ENCODE measurements around the gene GCSH. TPM values are rescaled to one million over a fixed set of nuclear protein-coding genes. Genes with fewer than 3 reads are reported as not detected.

The GCSH gene
- polyA plus RNA-seq, 1 donor from 2014 or later = 81.8 TPM

DNA sequence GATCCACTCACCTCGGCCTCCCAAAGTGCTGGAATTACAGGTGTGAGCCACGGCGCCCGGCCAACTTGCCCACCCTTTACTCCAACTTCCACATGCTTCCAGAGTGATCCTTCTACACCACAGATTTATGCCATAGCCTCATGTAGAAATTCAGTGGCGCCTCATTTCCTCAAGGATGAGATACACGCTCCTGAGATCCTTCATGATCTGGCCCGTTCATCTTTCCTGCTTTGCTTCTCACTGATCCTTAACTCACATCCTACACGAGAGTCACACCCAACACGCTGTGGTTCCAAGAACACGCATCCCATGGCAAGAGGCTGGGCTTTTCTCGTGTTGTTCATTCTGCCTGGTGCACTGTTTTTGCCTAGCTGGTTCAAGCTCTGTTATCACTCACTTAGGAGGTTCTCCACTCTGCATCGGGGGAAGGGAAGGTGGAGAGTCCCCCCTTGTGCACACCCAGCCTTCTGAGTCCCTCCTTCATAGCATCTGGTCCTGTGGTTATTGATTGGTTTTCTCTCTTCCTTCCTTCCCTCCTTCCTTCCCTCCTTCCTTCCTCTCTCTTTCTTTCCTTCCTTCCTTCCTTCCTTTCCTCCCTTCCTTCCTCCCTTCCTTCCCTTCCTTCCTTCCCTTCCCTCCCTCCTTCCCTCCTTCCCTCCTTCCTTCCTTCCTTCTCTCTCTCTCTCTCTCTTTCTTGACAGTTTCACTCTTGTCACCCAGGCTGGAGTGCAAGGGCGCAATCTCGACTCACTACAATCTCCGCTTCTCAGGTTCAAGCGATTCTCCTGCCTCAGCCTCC is 32.7 kb upstream of the GCSH start:
- H3K4me3 ChIP-seq (ENCODE audit: low read length) = no peak overlapping the region
- no peak overlapping the region for H2AFZ ChIP-seq (ENCODE audit: low read depth, low read length)
- no peaks in the 10 kb centered on the region for H3K36me3 ChIP-seq (ENCODE audit: insufficient read depth, low read length)
- no peaks in the 10 kb centered on the region for H3K27me3 ChIP-seq (ENCODE audit: insufficient read depth, low read depth, low read length)
- no peaks in the 10 kb centered on the region for H4K20me1 ChIP-seq (ENCODE audit: insufficient read depth)
- no peak overlapping the region for H3K9ac ChIP-seq (ENCODE audit: low read length)
- no peaks in the 10 kb centered on the region for H3F3A ChIP-seq (ENCODE audit: insufficient read depth, low read length, poor library complexity, severe bottlenecking)
- no peak overlapping the region for H3K27ac ChIP-seq (ENCODE audit: low read length)
- H3K4me2 ChIP-seq (ENCODE audit: low read length) = no peak overlapping the region
- H3K79me2 ChIP-seq (replicated peaks; ENCODE audit: insufficient read depth, low read length) = no peaks in the 10 kb centered on the region
- H3K9me3 ChIP-seq (ENCODE audit: low read length) = no peaks in the 10 kb centered on the region
- TF ChIP-seq MXI1 (conservative IDR thresholded peaks at IDR 0.05; ENCODE audit: poor library complexity, severe bottlenecking) = no peak
- TF ChIP-seq EZH2 (IDR thresholded peaks at IDR 0.05; ENCODE audit: borderline replicate concordance, insufficient read depth, low read length, poor library complexity, severe bottlenecking) = no peak
- TF ChIP-seq EP300 (conservative IDR thresholded peaks at IDR 0.05; ENCODE audit: poor library complexity, severe bottlenecking) = no peak
- no peak for TF ChIP-seq POLR2AphosphoS5 (IDR thresholded peaks at IDR 0.05)
- no peak for TF ChIP-seq RAD21 (conservative IDR thresholded peaks at IDR 0.05)
- TF ChIP-seq TAF1 (IDR thresholded peaks at IDR 0.05; ENCODE audit: low read depth) = no peak
- TF ChIP-seq, protein P1, sequence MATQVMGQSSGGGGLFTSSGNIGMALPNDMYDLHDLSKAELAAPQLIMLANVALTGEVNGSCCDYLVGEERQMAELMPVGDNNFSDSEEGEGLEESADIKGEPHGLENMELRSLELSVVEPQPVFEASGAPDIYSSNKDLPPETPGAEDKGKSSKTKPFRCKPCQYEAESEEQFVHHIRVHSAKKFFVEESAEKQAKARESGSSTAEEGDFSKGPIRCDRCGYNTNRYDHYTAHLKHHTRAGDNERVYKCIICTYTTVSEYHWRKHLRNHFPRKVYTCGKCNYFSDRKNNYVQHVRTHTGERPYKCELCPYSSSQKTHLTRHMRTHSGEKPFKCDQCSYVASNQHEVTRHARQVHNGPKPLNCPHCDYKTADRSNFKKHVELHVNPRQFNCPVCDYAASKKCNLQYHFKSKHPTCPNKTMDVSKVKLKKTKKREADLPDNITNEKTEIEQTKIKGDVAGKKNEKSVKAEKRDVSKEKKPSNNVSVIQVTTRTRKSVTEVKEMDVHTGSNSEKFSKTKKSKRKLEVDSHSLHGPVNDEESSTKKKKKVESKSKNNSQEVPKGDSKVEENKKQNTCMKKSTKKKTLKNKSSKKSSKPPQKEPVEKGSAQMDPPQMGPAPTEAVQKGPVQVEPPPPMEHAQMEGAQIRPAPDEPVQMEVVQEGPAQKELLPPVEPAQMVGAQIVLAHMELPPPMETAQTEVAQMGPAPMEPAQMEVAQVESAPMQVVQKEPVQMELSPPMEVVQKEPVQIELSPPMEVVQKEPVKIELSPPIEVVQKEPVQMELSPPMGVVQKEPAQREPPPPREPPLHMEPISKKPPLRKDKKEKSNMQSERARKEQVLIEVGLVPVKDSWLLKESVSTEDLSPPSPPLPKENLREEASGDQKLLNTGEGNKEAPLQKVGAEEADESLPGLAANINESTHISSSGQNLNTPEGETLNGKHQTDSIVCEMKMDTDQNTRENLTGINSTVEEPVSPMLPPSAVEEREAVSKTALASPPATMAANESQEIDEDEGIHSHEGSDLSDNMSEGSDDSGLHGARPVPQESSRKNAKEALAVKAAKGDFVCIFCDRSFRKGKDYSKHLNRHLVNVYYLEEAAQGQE (IDR thresholded peaks at IDR 0.05; ENCODE audit: borderline replicate concordance) = no peak
- TF ChIP-seq, protein P2, sequence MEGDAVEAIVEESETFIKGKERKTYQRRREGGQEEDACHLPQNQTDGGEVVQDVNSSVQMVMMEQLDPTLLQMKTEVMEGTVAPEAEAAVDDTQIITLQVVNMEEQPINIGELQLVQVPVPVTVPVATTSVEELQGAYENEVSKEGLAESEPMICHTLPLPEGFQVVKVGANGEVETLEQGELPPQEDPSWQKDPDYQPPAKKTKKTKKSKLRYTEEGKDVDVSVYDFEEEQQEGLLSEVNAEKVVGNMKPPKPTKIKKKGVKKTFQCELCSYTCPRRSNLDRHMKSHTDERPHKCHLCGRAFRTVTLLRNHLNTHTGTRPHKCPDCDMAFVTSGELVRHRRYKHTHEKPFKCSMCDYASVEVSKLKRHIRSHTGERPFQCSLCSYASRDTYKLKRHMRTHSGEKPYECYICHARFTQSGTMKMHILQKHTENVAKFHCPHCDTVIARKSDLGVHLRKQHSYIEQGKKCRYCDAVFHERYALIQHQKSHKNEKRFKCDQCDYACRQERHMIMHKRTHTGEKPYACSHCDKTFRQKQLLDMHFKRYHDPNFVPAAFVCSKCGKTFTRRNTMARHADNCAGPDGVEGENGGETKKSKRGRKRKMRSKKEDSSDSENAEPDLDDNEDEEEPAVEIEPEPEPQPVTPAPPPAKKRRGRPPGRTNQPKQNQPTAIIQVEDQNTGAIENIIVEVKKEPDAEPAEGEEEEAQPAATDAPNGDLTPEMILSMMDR (IDR thresholded peaks at IDR 0.05; ENCODE audit: poor library complexity, severe bottlenecking) = no peak
- TF ChIP-seq SMC3 (conservative IDR thresholded peaks at IDR 0.05; ENCODE audit: poor library complexity) = no peak
- no peaks in the 10 kb centered on the region for H3K9me2 ChIP-seq (ENCODE audit: insufficient read depth, low read length)

DNA sequence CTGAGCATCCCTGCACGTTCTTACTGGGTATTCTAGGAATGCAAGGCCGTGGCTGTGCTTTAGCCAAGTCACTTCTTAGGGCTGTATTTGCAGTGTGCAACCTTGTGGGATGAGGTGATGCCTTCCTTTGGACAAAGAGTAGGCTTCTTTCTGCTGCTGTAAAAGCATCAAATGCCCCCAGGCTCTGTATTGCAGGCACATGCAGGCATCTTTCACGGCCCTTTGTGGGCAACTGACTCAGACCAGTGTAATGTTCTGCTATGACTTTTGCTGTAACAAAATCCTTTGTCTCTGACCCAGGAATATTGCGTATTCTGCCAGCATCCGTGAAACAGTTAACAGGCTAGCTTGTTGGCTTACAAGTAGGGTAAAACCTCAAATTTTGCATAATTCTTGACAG is 30.9 kb upstream of the GCSH start:
- H3K4me3 ChIP-seq (ENCODE audit: low read length) = no peak overlapping the region
- no peak overlapping the region for H3K9ac ChIP-seq (ENCODE audit: low read length)
- H3K4me2 ChIP-seq (ENCODE audit: low read length) = no peak overlapping the region
- H3K9me2 ChIP-seq (ENCODE audit: insufficient read depth, low read length) = no peaks in the 10 kb centered on the region
- no peaks in the 10 kb centered on the region for H3K79me2 ChIP-seq (replicated peaks; ENCODE audit: insufficient read depth, low read length)
- no peak overlapping the region for H3K27ac ChIP-seq (ENCODE audit: low read length)
- H3K27me3 ChIP-seq (ENCODE audit: insufficient read depth, low read depth, low read length) = no peaks in the 10 kb centered on the region
- no peaks in the 10 kb centered on the region for H3K9me3 ChIP-seq (ENCODE audit: low read length)
- no peaks in the 10 kb centered on the region for H3K36me3 ChIP-seq (ENCODE audit: insufficient read depth, low read length)
- no peaks in the 10 kb centered on the region for H4K20me1 ChIP-seq (ENCODE audit: insufficient read depth)
- no peaks in the 10 kb centered on the region for H3F3A ChIP-seq (ENCODE audit: insufficient read depth, low read length, poor library complexity, severe bottlenecking)
- TF ChIP-seq EP300 (conservative IDR thresholded peaks at IDR 0.05; ENCODE audit: poor library complexity, severe bottlenecking) = no peak
- TF ChIP-seq, protein P2 (IDR thresholded peaks at IDR 0.05; ENCODE audit: poor library complexity, severe bottlenecking) = no peak
- TF ChIP-seq RAD21 (conservative IDR thresholded peaks at IDR 0.05) = no peak
- no peak for TF ChIP-seq EZH2 (IDR thresholded peaks at IDR 0.05; ENCODE audit: borderline replicate concordance, insufficient read depth, low read length, poor library complexity, severe bottlenecking)
- TF ChIP-seq SMC3 (conservative IDR thresholded peaks at IDR 0.05; ENCODE audit: poor library complexity) = no peak
- TF ChIP-seq MXI1 (conservative IDR thresholded peaks at IDR 0.05; ENCODE audit: poor library complexity, severe bottlenecking) = no peak
- no peak for TF ChIP-seq POLR2AphosphoS5 (IDR thresholded peaks at IDR 0.05)
- TF ChIP-seq, protein P1 (IDR thresholded peaks at IDR 0.05; ENCODE audit: borderline replicate concordance) = no peak
- H2AFZ ChIP-seq (ENCODE audit: low read depth, low read length) = no peak overlapping the region
